HFF-Myc (cell line): Measurements from ENCODE around the gene PLPPR3.

Experiments
- DNase-seq: peaks from one replicate; pipeline ENCODE4 v3.0.0-alpha.2; 2011; ENCODE audit warnings: low read depth; ENCODE audit errors: extremely low read depth
- H3K4me3 ChIP-seq: replicated peaks from 2 replicates; pipeline ENCODE4 v1.5.1; 2011; ENCODE audit warnings: low read depth, mild to moderate bottlenecking, control low read depth, low read length
- CTCF ChIP-seq: IDR thresholded peaks from 2 replicates; pipeline ENCODE4 v1.5.1; 2012; ENCODE audit warnings: mild to moderate bottlenecking, low read depth, low read length, control low read depth; ENCODE audit errors: missing control alignments

The PLPPR3 gene

DNA sequence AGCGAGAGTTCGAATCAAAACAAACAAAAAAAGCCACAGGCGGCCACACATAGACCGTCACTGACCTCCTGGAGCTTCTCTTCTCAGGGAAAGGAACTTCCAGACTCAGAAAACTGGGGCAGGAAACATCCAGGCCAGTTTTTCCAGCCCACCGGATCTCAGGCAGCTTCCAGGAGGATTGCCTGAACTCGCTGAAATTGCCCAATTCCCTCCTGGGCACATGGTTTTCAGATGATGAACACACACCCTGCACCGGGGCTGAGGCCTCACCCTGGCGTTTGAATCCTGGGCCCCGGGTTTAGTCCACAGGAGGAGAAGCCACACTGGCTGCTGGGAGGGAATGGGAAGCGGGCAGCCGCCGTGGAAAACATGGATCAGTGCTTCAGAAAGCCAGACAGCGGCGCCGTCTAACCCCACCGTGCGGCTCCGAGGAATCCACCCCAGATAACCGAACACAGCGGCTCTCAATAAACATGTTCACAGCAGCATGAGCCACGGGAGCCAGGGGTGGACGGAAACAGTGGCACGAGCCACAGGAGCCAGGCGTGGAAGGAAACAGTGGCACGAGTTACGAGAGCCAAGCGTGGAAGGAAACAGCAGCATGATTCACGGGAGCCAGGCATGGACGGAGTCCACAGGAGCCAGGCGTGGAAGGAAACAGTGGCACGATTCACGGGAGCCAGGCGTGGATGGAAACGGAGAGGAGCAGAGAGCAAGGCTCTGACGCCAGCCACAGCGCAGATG lies 42.7 kb downstream of the PLPPR3 start:
- TF ChIP-seq CTCF: no peak
- peak; percentile 91 for DNase-seq
- 0 out of 2 replicates have a peak overlapping the region, but pooled peaks have one; percentile 11 for H3K4me3 ChIP-seq

- no peak for TF ChIP-seq CTCF
- no peak for DNase-seq
- H3K4me3 ChIP-seq: no peak overlapping the region
These were observed 45.2 kb downstream of the PLPPR3 start for GRCh38 chr19:776549-776948.

- no peak for TF ChIP-seq CTCF
- H3K4me3 ChIP-seq: no peak overlapping the region
- DNase-seq: no peak
These were observed 48.9 kb downstream of the PLPPR3 start for GRCh38 chr19:772730-773436.

- no peak for TF ChIP-seq CTCF
- DNase-seq: no peak
- no peak overlapping the region for H3K4me3 ChIP-seq
These were observed 49.7 kb downstream of the PLPPR3 start for GRCh38 chr19:772063-772462.

- no peak for DNase-seq
- peak; percentile 62 for TF ChIP-seq CTCF
- H3K4me3 ChIP-seq: no peak overlapping the region
These were observed 50.4 kb downstream of the PLPPR3 start for GRCh38 chr19:771332-771785.

- no peak for DNase-seq
- TF ChIP-seq CTCF: no peak
- H3K4me3 ChIP-seq: no peak overlapping the region
These were observed 52.1 kb downstream of the PLPPR3 start for GRCh38 chr19:769616-770015.

GRCh38 chr19:768424-768823 lies 53.3 kb downstream of the PLPPR3 start:
- no peak for TF ChIP-seq CTCF
- DNase-seq: no peak
- H3K4me3 ChIP-seq: no peak overlapping the region
